HepG2 (cell line): ENCODE data around the gene ADGRL1.
"Not testable (repeated sequence)": the region's sequence is repeated elsewhere in the genome, so short reads cannot be mapped to it uniquely, and the experiment has no call there.

Experiments used
- CC2D1A ChIP-seq: sonication (generic); formaldehyde crosslinking; IDR thresholded peaks from 2 replicates; pipeline ENCODE4 v1.8.1; 2023; ENCODE audit warnings: mild to moderate bottlenecking, missing genetic modification reagents
- CTCF ChIP-seq: sonication (generic); formaldehyde crosslinking; IDR thresholded peaks from 2 replicates; pipeline ENCODE4 v1.5.0; 2020; ENCODE audit warnings: mild to moderate bottlenecking, missing genetic modification reagents, moderate library complexity
- ERF ChIP-seq: IDR thresholded peaks from 2 replicates; pipeline ENCODE4 v1.6.1; 2018; ENCODE audit warnings: missing biosample characterization, missing genetic modification reagents
- GABPA ChIP-seq, 2 experiments: IDR thresholded peaks; 2 replicates each; pipeline ENCODE4 v1.6.1; 2011 to 2016; ENCODE audit warnings: low read depth in 2 of 2, low read length in 1 of 2, missing biosample characterization in 1 of 2, missing genetic modification characterization in 1 of 2
- HOXA9 ChIP-seq: sonication (generic); formaldehyde crosslinking; IDR thresholded peaks from 2 replicates; pipeline ENCODE4 v1.8.1; 2022; ENCODE audit warnings: missing genetic modification reagents, mild to moderate bottlenecking, moderate library complexity, borderline replicate concordance
- JUND ChIP-seq: sonication (generic); formaldehyde crosslinking; IDR thresholded peaks from 2 replicates; pipeline ENCODE4 v1.8.0; 2022; ENCODE audit warnings: mild to moderate bottlenecking, missing genetic modification reagents
- KMT2A ChIP-seq: sonication (generic); formaldehyde crosslinking; IDR thresholded peaks from 2 replicates; pipeline ENCODE4 v1.4.0; 2020; ENCODE audit warnings: missing genetic modification reagents
- MEIS2 ChIP-seq: sonication (generic); formaldehyde crosslinking; IDR thresholded peaks from 2 replicates; pipeline ENCODE4 v1.9.0; 2021; ENCODE audit warnings: mild to moderate bottlenecking, missing genetic modification reagents
- USF2 ChIP-seq, 2 experiments: sonication (generic) in 1 of 2; formaldehyde crosslinking in 1 of 2; IDR thresholded peaks; 2 replicates each; pipeline versions ENCODE4 v1.5.1 to v1.6.1; 2011 to 2020; ENCODE audit warnings: borderline replicate concordance in 1 of 2, low read depth in 1 of 2, low read length in 1 of 2, mild to moderate bottlenecking in 1 of 2, missing genetic modification reagents in 1 of 2, moderate library complexity in 1 of 2
- ZHX1 ChIP-seq: sonication (generic); formaldehyde crosslinking; IDR thresholded peaks from 2 replicates; pipeline ENCODE4 v1.8.1; 2022; ENCODE audit warnings: low read depth, mild to moderate bottlenecking, missing genetic modification reagents
- ZNF121 ChIP-seq: sonication (generic); formaldehyde crosslinking; IDR thresholded peaks from 2 replicates; pipeline ENCODE4 v1.5.0; 2020; ENCODE audit warnings: mild to moderate bottlenecking, missing genetic modification reagents
- ZNF138 ChIP-seq: sonication (generic); formaldehyde crosslinking; IDR thresholded peaks from 2 replicates; pipeline ENCODE4 v1.5.0; 2020; ENCODE audit warnings: mild to moderate bottlenecking, low read depth, missing genetic modification reagents

- not testable (repeated sequence) for TF ChIP-seq MEIS2; GABPA (IDR thresholded peaks at IDR 0.05; ENCODE audit: low read depth, low read length); GABPA (CRISPR knock-in tag; IDR thresholded peaks at IDR 0.05; ENCODE audit: low read depth); ERF (CRISPR knock-in tag); CTCF (CRISPR knock-in tag); HOXA9 (CRISPR knock-in tag); USF2 (IDR thresholded peaks at IDR 0.05; ENCODE audit: low read depth, low read length); USF2 (CRISPR knock-in tag; IDR thresholded peaks at IDR 0.05; ENCODE audit: borderline replicate concordance); CC2D1A; ZHX1 (CRISPR knock-in tag); KMT2A (CRISPR knock-in tag); JUND (CRISPR knock-in tag); ZNF138 (CRISPR knock-in tag); ZNF121 (CRISPR knock-in tag)
Measured at GRCh38 chr19:14181199-14181598, 24.8 kb downstream of the ADGRL1 start.
